COLO668 (cell line): ENCODE measurements around the gene SIX3.

Experiments
- DNase-seq: peaks from one replicate; lab custom pipeline; 2025; ENCODE audit not compliant: unreplicated experiment; lab: John Stamatoyannopoulos, UW

The SIX3 gene

GRCh38 chr2:44980751-44981713 lies 39.5 kb downstream of the SIX3 start:
- DNase-seq, result no peak

- peak; percentile 80 for DNase-seq
These were observed 40.2 kb downstream of the SIX3 start for GRCh38 chr2:44981714-44982108.

GRCh38 chr2:44983836-44984604 lies 42.5 kb downstream of the SIX3 start:
- no peak for DNase-seq

DNA sequence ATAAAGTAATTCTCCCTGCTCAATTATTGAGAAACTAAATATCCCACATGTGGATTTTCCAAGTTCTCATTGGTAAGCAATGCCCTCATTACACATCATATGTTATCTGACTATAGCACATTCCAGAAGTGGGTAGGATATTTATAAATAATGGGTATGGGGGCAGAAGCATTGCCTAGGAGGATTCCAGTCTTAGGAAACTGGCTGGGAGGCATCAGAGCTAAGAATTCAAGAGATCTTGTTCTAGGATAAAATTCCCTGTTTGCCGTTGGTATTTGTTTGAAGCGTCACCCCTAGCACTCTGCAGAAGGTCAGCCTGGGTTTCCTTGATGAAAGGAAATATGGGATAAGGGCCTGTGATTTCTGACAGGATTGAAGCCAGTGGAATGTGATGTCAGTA lies 47.7 kb downstream of the SIX3 start:
- no peak for DNase-seq

DNA sequence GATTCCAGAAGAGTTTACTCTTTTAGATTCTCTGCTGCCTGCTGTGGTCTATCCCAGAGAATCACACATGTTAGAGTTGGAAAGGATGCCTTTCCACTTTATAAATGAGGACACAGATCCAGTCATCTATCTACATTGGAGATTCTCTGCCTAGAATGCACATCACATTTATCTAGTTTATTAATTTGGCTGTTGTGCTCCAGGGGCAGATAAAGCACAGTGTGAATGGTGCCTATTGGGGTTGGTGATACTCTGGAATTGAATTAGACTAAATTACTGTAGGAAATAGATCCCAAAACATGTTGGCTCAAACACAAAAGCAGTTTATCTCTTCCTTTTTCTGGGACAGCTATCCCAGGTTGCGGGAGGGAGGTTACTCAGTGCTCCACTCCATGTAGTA lies 52.9 kb downstream of the SIX3 start:
- DNase-seq, result no peak
